ENCODE measurements around the gene ATF6.
A peak's percentile ranks its signal among the peaks of the same experiment; 100 is the strongest.
"Not testable (repeated sequence)": the region's sequence is repeated elsewhere in the genome, so short reads cannot be mapped to it uniquely, and the experiment has no call there.

The ATF6 gene

GRCh38 chr1:161735837-161736236, 30.3 kb upstream of the ATF6 start:
- no peak for DNase-seq

DNA sequence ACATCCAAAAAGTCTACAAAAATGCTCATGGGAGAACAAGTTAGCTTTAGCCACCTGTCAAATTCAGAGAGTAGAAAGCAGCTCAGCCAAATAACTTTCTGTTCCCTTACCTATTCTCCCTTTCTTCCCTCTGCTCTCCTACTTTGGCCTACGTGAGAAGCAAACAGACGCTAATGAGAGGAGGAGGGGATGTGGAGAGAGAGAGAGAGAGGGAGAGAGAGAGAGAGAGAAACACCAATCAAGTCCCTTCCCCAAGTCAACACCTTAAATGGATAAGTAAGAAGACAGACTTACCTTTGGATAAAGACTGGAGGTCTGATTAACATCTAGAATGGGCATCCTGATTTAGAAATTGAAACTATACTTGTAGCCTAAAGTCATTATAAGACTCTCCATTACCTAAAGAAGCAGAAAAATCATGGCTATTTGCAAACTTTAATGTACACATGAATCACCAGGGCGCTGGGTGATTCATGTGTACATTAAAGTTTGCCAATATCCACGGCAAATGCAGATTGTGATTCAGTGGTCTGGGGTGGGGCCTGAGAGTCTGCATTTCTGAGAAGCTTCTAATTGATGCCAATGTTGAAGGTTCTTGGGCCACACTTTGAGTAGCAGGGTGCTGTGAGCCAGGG, 29.7 kb upstream of the ATF6 start:
- peak; percentile 50 for DNase-seq

GRCh38 chr1:161737625-161738024, 28.5 kb upstream of the ATF6 start:
- no peak for DNase-seq

DNA sequence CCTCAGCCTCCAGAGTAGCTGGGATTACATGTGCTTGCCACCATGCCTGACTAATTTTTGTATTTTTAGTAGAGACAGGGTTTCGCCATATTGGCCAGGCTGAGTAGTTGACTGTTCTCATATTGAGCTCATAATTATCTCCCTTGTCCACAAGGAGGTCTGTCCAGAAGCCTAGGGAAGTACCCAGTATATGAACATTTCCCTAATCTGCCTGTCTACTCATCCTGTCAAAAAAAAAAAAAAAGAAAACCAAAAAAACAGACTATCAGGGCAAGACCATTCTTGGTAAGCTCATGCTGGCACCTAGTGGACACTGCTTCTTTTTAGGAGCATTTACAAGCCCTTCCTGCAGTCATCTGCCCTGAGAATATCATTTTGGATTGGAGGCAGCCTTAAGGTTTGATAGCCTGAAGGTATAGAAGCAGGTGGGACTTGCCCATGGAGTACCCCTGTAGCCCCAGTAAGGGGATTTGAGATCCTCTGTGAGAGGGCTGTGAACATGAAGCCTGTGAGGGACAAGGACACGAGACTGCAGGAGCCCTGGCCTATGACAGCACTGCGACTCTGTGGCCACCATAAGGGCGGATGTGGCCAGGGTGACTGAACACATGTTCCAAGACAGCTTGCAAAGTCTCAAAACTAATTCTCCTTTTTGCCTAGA, 27.4 kb upstream of the ATF6 start:
- DNase-seq, result peak; percentile 81

- no peak for DNase-seq
Measured at GRCh38 chr1:161739865-161740566, 26.1 kb upstream of the ATF6 start.

DNA sequence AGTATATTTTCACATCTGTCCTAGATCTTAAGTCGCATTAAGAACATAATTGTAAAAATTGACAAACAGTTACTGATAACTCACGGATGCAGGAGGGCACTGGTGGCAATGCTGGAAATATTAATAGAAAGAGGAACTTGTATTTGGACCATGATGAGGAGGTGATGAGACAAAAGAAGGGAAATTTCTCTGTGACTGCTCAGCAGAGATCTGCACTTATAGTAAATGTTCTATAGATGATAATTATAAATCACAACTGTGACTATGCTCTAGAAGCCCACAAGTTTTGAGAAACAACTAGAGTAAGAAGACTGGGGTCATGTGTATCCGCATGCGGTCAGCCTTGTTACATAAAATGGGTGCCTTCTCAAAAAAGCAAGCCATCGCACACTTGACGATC, 25.2 kb upstream of the ATF6 start:
- DNase-seq, result no peak

GRCh38 chr1:161743231-161743630, 22.9 kb upstream of the ATF6 start:
- DNase-seq, result no peak

DNA sequence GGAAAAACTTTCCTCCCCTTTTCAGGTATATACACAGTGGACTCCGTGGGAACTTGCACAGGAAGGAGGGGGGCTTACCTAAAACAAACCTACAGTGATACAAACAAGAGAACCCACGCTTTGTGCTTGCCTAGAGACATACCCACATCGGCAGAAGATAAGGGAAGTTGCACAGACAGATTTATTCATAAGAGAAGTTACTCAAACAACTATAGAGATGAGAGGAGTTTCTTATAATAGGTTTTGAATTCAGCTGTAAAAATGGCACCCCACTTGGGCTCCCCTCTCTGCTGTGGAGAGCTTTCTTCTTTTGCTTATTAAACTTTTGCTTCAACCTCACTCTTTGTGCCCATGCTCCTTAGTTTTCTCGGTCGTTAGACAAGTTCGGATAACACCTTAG, 18.3 kb upstream of the ATF6 start:
- DNase-seq, result no peak

DNA sequence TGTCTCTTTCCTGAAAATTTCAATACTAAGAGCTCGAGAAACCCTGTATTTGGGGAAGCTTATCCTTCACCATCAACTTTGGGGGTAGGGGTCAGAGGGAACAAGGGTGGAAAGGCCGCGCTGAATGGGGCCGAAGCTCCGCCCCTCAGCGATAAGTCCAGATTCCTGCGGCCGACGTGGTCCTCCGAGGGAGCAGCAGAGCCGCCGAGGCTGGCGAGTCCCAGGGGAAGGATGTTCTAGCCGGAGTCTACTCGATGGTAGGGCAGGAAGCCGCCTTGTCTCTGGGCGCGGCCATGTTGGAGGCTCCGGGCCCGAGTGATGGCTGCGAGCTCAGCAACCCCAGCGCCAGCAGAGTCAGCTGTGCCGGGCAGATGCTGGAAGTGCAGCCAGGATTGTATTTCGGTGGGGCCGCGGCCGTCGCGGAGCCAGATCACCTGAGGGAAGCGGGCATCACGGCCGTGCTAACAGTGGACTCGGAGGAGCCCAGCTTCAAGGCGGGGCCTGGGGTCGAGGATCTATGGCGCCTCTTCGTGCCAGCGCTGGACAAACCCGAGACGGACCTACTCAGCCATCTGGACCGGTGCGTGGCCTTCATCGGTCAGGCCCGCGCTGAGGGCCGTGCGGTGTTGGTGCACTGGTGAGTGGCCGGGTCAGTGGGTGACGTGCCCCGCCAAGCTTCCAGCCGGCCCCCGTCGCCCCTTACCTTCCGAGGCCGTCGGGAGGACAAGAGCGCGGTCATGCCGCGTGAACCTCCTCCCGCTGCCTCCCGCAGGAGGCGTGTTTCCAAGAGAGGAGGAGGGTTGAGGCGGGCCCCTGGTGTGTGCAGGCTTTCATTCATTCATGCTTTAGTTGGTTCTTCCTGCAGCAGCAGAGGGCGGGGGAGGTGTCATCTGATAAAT, 16.4 kb upstream of the ATF6 start, which contains the start of gene DUSP12:
Gene DUSP12 (plus strand): TSS at position 278 of the 899 bp plus-strand sequence. CDS start 16 bp downstream, at position 294.
- DNase-seq, result peak; percentile 98

- no peak for DNase-seq
Measured at GRCh38 chr1:161763522-161764098, 2.5 kb upstream of the ATF6 start.

GRCh38 chr1:161768461-161768860, 2.3 kb downstream of the ATF6 start:
- no peak for DNase-seq

DNA sequence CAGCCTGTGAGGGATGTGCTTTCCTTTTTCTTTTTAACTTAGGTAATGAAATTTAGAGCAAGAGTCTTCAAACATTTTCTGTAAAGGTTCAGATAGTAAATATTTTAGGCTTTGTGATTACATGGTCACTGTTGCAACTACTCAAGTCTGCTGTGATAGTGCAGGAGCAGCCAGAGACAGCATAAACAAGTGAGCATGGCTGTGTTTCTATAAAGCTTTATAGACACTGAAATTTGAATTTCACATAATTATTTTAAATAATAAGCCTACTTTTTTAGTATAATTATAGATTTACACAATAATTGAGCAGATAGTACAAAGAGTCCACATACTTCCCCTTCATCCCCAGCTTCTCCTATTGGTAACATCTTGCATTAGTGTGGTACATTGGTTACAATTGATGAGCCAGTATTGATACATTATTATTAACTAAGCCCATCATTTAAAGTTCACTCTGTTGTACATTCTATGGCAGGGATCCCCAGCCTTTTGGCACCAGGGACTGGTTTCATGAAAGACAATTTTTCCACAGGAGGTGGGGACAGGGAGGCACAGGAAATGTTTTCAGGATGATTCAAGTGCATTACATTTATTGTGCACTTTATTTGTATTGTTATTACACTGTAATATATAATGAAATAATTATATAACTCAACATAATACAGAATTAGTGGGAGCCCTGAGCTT, 3.0 kb downstream of the ATF6 start:
- DNase-seq, result no peak

DNA sequence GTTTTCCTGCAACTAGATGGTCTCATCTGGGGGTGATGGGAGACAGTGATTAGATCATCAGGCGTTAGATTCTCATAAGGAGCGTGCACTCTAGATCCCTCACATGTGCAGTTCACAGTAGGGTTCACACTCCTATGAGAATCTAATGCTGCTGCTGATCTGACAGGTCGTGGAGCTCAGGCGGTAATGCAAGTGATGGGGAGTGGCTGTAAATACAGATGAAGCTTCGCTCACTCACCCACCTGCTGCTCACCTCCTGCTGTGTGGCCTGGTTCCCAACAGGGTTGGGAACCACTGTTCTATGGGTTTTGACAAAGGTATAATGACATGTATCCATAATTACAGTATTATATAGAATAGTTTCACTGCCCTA, 3.5 kb downstream of the ATF6 start:
- DNase-seq, result not testable (repeated sequence)

DNA sequence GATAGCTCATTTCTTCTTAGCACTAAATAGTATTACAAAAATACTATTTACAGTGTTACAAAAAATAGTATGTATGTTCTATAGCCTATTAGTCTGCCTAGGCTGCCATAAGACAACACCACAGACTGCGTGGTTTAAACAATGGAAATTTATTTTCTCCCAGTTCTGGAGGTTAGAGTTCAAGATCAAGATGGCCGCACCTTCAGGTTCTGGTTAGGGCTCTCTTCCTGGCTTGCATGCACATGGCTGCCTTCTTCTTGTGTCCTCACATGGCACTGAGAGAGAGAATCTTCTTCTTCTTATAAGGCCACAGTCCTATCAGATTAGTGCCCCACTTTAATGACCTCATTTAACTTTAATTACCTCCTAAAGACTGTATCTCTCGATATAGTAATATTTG, 4.1 kb downstream of the ATF6 start:
- DNase-seq, result no peak

GRCh38 chr1:161771161-161771560, 5.0 kb downstream of the ATF6 start:
- no peak for DNase-seq

DNA sequence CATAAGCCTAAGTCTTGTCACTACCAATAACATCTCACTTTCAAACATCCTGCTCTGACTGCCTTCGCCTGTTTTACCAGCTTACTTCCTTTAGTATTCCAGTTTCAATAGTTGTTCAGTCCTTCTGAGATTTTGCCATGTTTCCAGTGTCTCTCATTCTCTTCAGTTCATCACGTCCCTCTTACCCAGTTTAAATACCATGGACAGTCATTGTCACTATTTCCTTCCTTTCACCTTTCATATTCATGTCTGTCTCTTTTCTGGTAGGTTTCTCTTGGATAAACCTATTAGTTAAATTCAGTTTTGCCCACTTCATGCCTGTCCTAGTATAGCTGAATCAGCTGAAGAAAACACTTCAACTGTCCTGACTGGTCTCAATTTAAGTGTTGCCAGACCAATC, 5.9 kb downstream of the ATF6 start:
- DNase-seq, result no peak

- DNase-seq, result no peak
Measured at GRCh38 chr1:161772397-161772796, 6.3 kb downstream of the ATF6 start.

GRCh38 chr1:161773791-161774190, 7.7 kb downstream of the ATF6 start:
- no peak for DNase-seq

GRCh38 chr1:161777261-161777660, 11.1 kb downstream of the ATF6 start:
- DNase-seq, result no peak

DNA sequence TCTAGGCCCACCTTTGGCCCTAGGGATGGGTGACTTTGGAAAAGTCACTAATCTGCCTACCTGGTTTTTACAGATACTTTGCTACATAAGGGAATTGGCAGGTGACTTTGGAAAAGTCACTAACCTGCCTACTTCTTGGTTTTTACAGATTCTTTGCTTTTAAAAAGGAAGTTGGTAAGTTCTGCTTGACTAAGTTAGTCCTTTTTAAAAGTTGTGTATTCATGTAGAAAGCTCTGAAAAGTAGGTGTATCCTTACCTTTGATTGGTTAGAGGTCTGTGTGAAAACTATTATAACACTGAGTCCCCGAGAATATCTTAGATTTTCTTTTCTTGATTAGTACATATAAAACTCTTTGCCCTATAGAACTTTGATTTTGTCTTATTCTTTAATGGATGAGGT, 12.4 kb downstream of the ATF6 start:
- no peak for DNase-seq

- no peak for DNase-seq
Measured at GRCh38 chr1:161779393-161779792, 13.3 kb downstream of the ATF6 start.

DNA sequence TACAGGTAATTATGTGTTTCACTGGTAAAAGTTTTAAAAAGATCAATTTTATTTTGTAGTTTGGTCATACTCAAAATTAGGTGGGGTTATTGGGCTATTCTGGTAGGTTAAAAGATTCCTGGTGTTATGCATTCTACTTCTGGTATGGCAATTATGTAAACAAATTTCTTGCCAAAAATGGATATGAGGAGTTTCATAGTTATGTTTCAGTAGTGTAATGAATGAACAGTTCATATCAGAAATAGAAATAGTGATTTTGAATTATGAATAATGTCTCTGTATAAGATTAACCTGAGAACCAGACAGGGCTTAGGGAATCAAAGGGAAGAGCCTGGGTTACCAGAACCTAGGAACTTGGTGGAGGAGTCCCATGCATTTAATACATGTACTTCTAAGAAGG, 15.9 kb downstream of the ATF6 start:
- peak; percentile 83 for DNase-seq

Data from HCEC 1CT (cell line).